Dedifferentiated amniotic fluid mesenchymal stem cell (primary cell): ENCODE measurements around the gene CABLES2.
A peak's percentile ranks its signal among the peaks of the same experiment; 100 is the strongest.

Source experiments
- DNase-seq: peaks from one replicate; pipeline ENCODE4 v3.0.0-alpha.2; 2016; ENCODE audit errors: extremely low spot score

CABLES2 gene, protein sequence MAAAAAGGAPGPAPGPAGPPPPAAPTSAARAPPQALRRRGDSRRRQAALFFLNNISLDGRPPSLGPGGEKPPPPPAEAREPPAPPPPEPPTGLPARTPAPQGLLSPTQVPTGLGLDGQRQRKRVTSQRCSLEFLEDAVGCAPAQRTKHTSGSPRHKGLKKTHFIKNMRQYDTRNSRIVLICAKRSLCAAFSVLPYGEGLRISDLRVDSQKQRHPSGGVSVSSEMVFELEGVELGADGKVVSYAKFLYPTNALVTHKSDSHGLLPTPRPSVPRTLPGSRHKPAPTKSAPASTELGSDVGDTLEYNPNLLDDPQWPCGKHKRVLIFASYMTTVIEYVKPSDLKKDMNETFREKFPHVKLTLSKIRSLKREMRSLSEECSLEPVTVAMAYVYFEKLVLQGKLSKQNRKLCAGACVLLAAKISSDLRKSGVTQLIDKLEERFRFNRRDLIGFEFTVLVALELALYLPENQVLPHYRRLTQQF

GRCh38 chr20:62407221-62407992 lies at the start of gene CABLES2:
Gene CABLES2, minus strand, starts transcription at chr20:62407285. Its CDS starts 9 bp downstream, at chr20:62407276.
- DNase-seq: peak; percentile 92

DNA sequence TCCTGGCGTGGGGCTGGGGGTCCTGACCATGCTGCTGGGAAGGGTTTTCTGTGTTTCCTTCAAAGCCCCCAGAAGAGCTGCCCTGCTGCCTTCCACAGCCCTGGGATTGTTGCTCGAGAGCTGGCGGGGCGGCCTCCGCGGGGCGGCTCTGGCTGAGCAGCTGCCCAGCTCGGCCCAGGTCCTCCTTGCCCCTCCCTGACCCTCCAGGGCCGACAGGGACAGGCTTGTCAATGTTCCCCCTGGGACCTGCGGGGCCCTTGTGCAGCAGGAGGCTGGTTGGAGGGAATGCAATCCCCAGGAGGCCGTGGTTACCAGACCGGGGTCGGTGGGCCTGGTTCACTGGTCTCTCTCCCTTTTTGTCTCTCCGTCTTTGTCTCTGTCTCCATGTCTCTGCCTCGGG lies 48.8 kb upstream of the CABLES2 start:
- DNase-seq: no peak

- no peak for DNase-seq
Observed at GRCh38 chr20:62454904-62455636, 48.0 kb upstream of the CABLES2 start.

DNA sequence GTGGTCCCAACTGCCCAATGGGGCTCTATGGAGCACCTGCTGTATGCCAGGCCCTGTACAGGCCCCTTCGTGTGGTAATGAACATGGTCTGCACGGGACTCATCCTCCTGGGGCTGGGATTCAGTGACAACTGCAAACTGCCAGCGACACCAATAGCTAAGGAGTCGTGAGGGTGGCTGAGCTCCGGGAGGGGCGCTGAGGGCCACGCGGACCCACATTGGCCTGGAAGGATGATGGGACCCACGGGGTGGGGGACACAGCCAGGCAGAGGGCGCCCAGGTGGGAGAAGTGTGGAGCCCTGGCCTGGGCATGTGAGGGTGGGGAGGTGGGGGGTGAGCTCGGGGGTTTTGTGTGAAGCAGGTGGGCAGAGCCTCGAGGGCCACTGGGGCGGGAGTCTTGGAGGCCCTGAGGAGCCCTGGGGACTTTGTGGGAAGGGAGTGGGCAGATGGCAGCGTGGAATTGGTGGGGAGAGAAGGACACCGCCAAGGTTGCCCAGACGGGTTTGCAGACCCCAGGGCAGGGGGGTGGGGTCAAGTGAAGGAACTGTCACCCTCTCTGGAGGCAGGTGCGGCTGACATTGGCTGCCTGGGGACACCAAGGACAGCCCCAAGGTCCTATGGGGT lies 46.2 kb upstream of the CABLES2 start:
- no peak for DNase-seq

DNA sequence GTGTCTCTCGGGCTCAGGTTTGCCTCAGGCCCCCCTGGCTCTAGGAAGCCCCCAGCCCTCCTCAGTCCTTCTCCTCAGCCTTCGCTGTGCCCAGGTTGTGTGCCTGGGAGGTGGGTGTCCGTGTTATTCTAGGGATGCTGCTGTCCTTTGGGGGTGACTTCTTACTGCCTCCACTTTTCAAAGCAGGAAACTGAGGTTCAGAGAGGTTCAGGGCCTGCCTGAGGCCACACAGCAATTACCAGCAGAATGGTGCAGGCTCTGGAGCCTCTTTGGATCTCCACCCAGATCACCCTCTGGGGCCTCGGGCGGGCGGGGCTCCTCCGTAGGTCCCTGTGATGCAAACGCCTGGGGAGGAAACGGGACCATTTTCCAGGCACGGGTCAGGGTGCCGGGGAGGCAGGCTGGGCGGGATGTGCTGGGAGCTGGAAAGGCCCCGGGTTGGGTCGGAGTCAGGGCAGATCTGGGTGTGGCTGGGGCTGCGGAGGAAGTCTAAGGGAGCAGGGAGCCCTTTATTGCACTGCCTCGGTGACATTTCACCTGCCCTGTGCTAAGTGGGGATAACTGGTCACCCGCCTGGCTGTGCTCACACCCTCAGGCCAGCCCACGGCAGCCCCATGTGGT lies 45.5 kb upstream of the CABLES2 start:
- DNase-seq: no peak

- DNase-seq: no peak
Observed at GRCh38 chr20:62451970-62452369, 44.9 kb upstream of the CABLES2 start.

- DNase-seq: no peak
Observed at GRCh38 chr20:62451156-62451767, 44.2 kb upstream of the CABLES2 start.

- DNase-seq: no peak
Observed at GRCh38 chr20:62449951-62450691, 43.0 kb upstream of the CABLES2 start.

- no peak for DNase-seq
Observed at GRCh38 chr20:62448788-62449187, 41.7 kb upstream of the CABLES2 start.

DNA sequence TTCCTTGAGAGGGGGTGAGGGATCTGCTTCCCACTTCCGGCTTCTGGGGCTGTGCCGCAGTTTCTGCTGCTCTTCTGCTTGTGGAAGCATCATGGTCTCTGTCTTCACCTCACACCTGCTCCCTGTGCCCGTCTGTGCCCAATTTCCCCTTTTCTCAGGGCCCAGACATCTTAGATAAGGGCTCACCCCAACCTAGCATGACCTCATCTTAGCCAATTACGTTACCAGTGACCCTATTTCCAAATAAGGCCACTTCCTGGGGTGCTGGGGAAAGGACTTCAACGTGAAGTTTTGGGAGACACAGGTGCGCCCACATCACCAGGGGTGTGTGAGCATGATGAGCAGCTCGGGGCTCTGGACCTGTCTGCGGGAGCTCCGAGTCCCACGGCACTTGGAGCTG lies 41.0 kb upstream of the CABLES2 start:
- no peak for DNase-seq

DNA sequence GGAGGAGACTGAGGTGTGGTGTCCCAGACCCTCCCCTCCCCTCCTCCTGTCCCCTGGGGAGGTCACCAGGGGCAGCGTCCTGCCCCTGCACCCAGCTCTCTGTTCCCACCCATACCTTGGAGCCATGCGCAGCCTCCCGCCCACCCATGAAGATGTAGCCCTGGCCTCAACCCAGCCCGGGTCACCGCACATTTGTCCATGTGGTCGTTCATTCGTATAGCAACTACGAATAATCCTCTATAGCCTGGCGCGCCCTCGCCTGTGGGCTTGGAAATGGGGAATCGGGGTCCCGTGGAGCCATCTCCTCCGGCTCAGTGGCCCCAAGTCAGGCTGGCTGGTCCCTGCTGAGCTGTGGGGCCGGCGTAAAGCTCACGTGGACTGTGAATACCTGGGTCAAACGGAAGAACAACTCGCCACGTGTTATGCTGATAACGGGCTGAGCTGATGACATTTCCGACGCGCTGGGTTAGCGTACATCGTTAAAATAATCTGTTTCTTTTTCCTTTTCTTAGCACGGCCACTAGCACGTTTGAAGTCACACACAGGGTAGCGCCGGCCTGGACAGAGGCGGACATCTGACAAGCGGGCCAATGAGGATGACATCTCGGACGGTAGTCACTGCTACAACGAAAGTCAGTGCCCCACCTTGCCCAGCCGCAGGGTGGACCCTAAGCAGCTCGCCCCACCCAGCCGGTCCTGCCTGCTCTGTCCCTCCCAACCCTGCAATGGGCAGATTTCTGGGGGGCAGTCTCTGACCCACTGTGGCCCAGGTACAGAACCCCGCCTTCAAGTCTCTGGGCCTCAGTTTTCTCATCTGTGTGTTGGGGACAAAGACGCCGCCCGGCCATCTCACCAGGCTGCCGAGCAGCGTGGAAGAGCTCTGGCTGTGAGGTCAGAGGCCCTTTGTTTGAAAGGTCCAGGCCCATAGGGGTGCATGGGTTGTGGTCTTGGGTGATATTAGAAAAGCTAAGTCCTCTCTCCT lies 40.1 kb upstream of the CABLES2 start:
- no peak for DNase-seq

- DNase-seq: no peak
Observed at GRCh38 chr20:62446481-62446880, 39.4 kb upstream of the CABLES2 start.

DNA sequence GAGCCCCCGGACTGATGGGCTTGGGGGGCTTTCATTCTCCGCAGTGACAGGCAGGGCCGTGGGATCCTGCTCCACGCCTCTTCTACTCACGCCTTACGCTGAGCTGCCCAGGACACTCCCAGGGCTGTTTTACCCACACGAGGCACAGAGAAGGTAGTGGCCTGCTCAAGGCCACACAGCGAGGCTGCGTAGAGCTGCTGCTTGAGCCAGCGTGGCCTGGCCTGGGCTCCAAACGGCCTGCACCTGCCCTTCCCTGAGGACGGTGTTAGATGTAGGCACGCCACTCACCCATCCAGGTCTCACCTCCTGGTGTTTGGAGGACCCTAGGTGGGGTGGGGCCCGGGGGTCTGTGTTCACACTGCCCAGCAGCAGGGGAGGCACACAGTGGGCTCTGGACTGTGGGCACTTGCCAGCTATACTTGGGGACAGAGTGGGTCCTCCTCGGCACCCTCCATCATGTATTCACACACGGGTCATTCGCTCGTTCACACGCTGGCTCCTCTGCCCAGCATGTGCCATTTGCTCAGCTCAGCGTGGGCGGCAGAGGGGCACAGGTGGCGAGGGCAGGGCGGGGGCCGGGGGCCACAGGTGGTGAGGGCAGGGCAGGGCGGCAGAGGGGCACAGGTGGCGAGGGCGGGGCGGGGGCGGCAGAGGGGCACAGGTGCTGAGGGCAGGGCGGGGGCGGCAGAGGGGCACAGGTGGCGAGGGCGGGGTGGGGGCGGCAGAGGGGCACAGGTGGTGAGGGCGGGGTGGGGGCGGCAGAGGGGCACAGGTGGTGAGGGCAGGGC lies 38.7 kb upstream of the CABLES2 start:
- DNase-seq: no peak

GRCh38 chr20:62444286-62444685 lies 37.2 kb upstream of the CABLES2 start:
- DNase-seq: no peak

DNA sequence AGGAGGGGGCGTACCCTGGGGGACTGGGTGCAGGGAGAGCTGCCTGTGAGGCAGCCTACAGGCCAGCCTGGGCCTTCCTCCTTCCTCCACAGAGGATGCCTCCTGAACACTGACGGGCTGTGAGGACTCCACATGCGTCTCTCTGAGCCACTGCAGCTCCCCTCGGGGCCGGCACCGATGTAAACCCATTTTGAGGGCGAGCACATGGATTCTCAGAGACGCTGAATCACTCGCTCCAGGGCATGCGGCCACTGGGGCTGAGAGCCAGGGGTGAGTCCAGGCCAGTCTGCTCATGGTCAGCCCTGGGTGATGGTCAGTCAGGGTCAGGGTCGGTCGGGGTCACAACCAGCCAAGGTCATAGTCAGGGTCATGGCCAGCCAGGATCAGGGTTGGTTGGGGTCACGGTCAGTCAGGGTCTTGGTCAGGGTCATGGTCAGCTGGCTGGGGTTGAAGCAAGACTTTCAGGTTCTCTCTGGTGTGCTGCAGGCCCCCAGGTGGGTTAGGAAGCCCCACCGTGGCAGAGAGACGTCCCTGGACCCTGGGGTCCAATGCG lies 35.0 kb upstream of the CABLES2 start:
- no peak for DNase-seq

GRCh38 chr20:62439218-62439617 lies 32.1 kb upstream of the CABLES2 start:
- no peak for DNase-seq

GRCh38 chr20:62437927-62438326 lies 30.8 kb upstream of the CABLES2 start:
- DNase-seq: no peak

DNA sequence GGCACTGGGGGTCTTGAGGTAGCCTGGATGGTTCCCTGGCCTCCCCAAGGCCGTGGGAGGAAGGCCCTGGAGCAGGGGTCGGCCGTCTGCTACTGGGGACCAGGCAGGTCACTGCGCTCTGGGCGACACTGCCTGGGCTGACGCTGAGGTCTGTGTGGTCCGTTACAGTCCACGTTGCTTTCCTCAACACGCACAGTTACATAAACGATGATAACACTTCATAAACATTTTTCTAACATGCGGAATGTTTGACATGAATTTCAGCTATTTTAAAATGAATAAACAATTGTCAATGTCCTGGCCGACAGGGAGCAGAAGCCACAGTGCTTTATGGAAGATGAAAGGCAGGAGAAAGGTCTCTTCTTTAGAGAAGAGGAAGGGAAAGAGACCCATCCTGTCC lies 30.4 kb upstream of the CABLES2 start:
- DNase-seq: no peak
